SK-N-DZ (cell line): ENCODE measurements around the gene MSANTD3.
"Not testable (repeated sequence)": the region's sequence is repeated elsewhere in the genome, so short reads cannot be mapped to it uniquely, and the experiment has no call there.

Source experiments
- DNase-seq: peaks from one replicate; pipeline ENCODE4 v3.0.0-alpha.2; 2015; ENCODE audit warnings: low spot score

Gene MSANTD3

GRCh38 chr9:100428871-100429654, 2.1 kb downstream of the MSANTD3 start:
- no peak for DNase-seq

GRCh38 chr9:100430286-100430940, 3.5 kb downstream of the MSANTD3 start:
- no peak for DNase-seq

- DNase-seq, result no peak
Observed at GRCh38 chr9:100431886-100432285, 4.9 kb downstream of the MSANTD3 start.

GRCh38 chr9:100432736-100433135, 5.8 kb downstream of the MSANTD3 start:
- no peak for DNase-seq

GRCh38 chr9:100436571-100436970, 9.6 kb downstream of the MSANTD3 start:
- DNase-seq, result no peak

- peak; percentile 65 for DNase-seq
Observed at GRCh38 chr9:100437860-100438805, 11.2 kb downstream of the MSANTD3 start.

- DNase-seq, result no peak
Observed at GRCh38 chr9:100440071-100440470, 13.1 kb downstream of the MSANTD3 start.

- not testable (repeated sequence) for DNase-seq
Observed at GRCh38 chr9:100440487-100440886, 13.5 kb downstream of the MSANTD3 start.

GRCh38 chr9:100441911-100442361, 15.0 kb downstream of the MSANTD3 start:
- no peak for DNase-seq

GRCh38 chr9:100443781-100444768, 17.1 kb downstream of the MSANTD3 start:
- DNase-seq, result no peak

- DNase-seq, result no peak
Observed at GRCh38 chr9:100445161-100445902, 18.4 kb downstream of the MSANTD3 start.

- no peak for DNase-seq
Observed at GRCh38 chr9:100445903-100446549, 19.1 kb downstream of the MSANTD3 start.

- no peak for DNase-seq
Observed at GRCh38 chr9:100447041-100447440, 20.1 kb downstream of the MSANTD3 start.

- no peak for DNase-seq
Observed at GRCh38 chr9:100448266-100448665, 21.3 kb downstream of the MSANTD3 start.

- DNase-seq, result no peak
Observed at GRCh38 chr9:100449420-100449819, 22.5 kb downstream of the MSANTD3 start.

GRCh38 chr9:100452894-100453293, 26.0 kb downstream of the MSANTD3 start:
- DNase-seq, result no peak

- no peak for DNase-seq
Observed at GRCh38 chr9:100455470-100455869, 28.5 kb downstream of the MSANTD3 start.

- no peak for DNase-seq
Observed at GRCh38 chr9:100457517-100457916, 30.6 kb downstream of the MSANTD3 start.

GRCh38 chr9:100459963-100460362, 33.0 kb downstream of the MSANTD3 start:
- DNase-seq, result no peak
